GM18520 (cell line): ENCODE data around the gene CENPH.
"Not testable (repeated sequence)": the region's sequence is repeated elsewhere in the genome, so short reads cannot be mapped to it uniquely, and the experiment has no call there.

Experiments used
- ATAC-seq: cut with Tn5 transposase; IDR thresholded peaks from one replicate; pipeline ENCODE4 v1.9.1; 2021; ENCODE audit not compliant: unreplicated experiment

CENPH gene

GRCh38 chr5:69245031-69245430 lies 55.6 kb downstream of the CENPH start:
- ATAC-seq, result no peak

GRCh38 chr5:69248019-69248418 lies 58.6 kb downstream of the CENPH start:
- ATAC-seq, result no peak

- ATAC-seq, result no peak
Measured at GRCh38 chr5:69250593-69250992, 61.2 kb downstream of the CENPH start.

GRCh38 chr5:69252437-69252836 lies 63.1 kb downstream of the CENPH start:
- no peak for ATAC-seq

- not testable (repeated sequence) for ATAC-seq
Measured at GRCh38 chr5:69255940-69256339, 66.6 kb downstream of the CENPH start.

- ATAC-seq, result no peak
Measured at GRCh38 chr5:69257577-69257976, 68.2 kb downstream of the CENPH start.
